Keratinocyte (primary cell): ENCODE results near the gene COL6A1. TPM values are rescaled to one million over a fixed set of nuclear protein-coding genes. Genes with fewer than 3 reads are reported as not detected.

ENCODE experiments used
- DNase-seq: peaks from one replicate; pipeline ENCODE4 v3.0.0-alpha.2; 2011; ENCODE audit warnings: low read depth, missing footprints, low spot score
- FAIRE-seq: peaks from 2 replicates; lab custom pipeline; 2011; peaks lifted over from hg19 to GRCh38; lab: Jason Lieb, UNC
- H2AFZ ChIP-seq: 2 replicates; pipeline ENCODE4 v1.6.0; 2012; ENCODE audit warnings: low read length, control low read depth, inconsistent platforms; ENCODE audit not compliant: control insufficient read depth
- H3K27ac ChIP-seq: 2 replicates; pipeline ENCODE4 v1.5.1; 2011; ENCODE audit warnings: low read length; ENCODE audit not compliant: control insufficient read depth, insufficient read depth
- H3K27me3 ChIP-seq: 3 replicates; pipeline ENCODE4 v1.6.0; 2011; ENCODE audit warnings: low read length; ENCODE audit not compliant: control insufficient read depth, insufficient read depth; ENCODE audit errors: extremely low read depth
- H3K36me3 ChIP-seq, 2 experiments: 2 replicates in 1 of 2; 3 replicates in 1 of 2; pipeline ENCODE4 v1.5.1; 2011; ENCODE audit warnings: low read length in 2 of 2, mild to moderate bottlenecking in 1 of 2; ENCODE audit not compliant: control insufficient read depth in 2 of 2, insufficient read depth in 2 of 2; ENCODE audit errors: extremely low read depth in 1 of 2
- H3K4me1 ChIP-seq: 3 replicates; pipeline ENCODE4 v1.5.1; 2011; ENCODE audit warnings: low read length; ENCODE audit not compliant: control insufficient read depth, insufficient read depth; ENCODE audit errors: extremely low read depth
- H3K4me2 ChIP-seq: 3 replicates; pipeline ENCODE4 v1.6.0; 2011; ENCODE audit warnings: low read depth, low read length; ENCODE audit not compliant: control insufficient read depth, insufficient read depth; ENCODE audit errors: extremely low read depth
- H3K4me3 ChIP-seq, 3 experiments: fragments of 200-600 bp in 1 of 3; sonication (generic) in 1 of 3; 2 replicates in 2 of 3; 3 replicates in 1 of 3; pipeline ENCODE4 v1.5.1; 2011 to 2016; ENCODE audit warnings: low read length in 3 of 3, mild to moderate bottlenecking in 3 of 3, control low read depth in 2 of 3, inconsistent platforms in 1 of 3, low read depth in 1 of 3, mixed read lengths in 1 of 3, mixed run types in 1 of 3, moderate library complexity in 1 of 3; ENCODE audit not compliant: control insufficient read depth in 2 of 3, insufficient read depth in 2 of 3; ENCODE audit errors: extremely low read depth in 1 of 3
- H3K79me2 ChIP-seq: 2 replicates; pipeline ENCODE4 v1.6.0; 2012; ENCODE audit warnings: low read length; ENCODE audit not compliant: control insufficient read depth, insufficient read depth
- H3K9ac ChIP-seq: 3 replicates; pipeline ENCODE4 v1.6.0; 2011; ENCODE audit warnings: low read length; ENCODE audit not compliant: control insufficient read depth, insufficient read depth; ENCODE audit errors: extremely low read depth
- H3K9me1 ChIP-seq: 3 replicates; pipeline ENCODE4 v1.6.0; 2011; ENCODE audit warnings: low read length; ENCODE audit not compliant: control insufficient read depth, insufficient read depth; ENCODE audit errors: extremely low read depth
- H3K9me3 ChIP-seq: 2 replicates; pipeline ENCODE4 v1.5.1; 2012; ENCODE audit warnings: low read depth, low read length; ENCODE audit not compliant: control insufficient read depth
- H4K20me1 ChIP-seq: 3 replicates; pipeline ENCODE4 v1.6.0; 2011; ENCODE audit warnings: low read length; ENCODE audit not compliant: control insufficient read depth, insufficient read depth; ENCODE audit errors: extremely low read depth
- CTCF ChIP-seq, 3 experiments: IDR thresholded peaks in 1 of 3; conservative IDR thresholded peaks in 1 of 3; optimal IDR thresholded peaks in 1 of 3; 2 replicates in 2 of 3; 3 replicates in 1 of 3; pipeline versions ENCODE3 to v1.5.1; 2011; ENCODE audit warnings: low read length in 3 of 3, mild to moderate bottlenecking in 3 of 3, moderate library complexity in 2 of 3, control low read depth in 1 of 3, inconsistent platforms in 1 of 3; ENCODE audit not compliant: insufficient read depth in 2 of 3; ENCODE audit errors: extremely low read depth in 1 of 3
- EZH2 ChIP-seq: IDR thresholded peaks from one replicate; pipeline ENCODE4 v1.6.1; 2012; ENCODE audit warnings: inconsistent platforms, mild to moderate bottlenecking, low read length, moderate library complexity
- dilution Hi-C: fragments of 300-500 bp; cut with MboI; formaldehyde crosslinking; loops from one replicate; pipeline ENCODE4 v1.7.0; 2020; ENCODE audit warnings: low sequenced_read_pairs; ENCODE audit not compliant: extremely low pct_ligation_motif_present
- polyA plus RNA-seq, 5 experiments: library from polyadenylated mRNA; depleted of rRNA in 3 of 5; stranded (reverse) in 3 of 5; stranded (forward) in 1 of 5; unstranded in 1 of 5; fragments of >200 nt; gene quantifications; 1 replicate in 1 of 5; 2 replicates in 3 of 5; 3 replicates in 1 of 5; pipeline versions ENCODE4 v1.2.1 to v1.2.3, GENCODE V29; 2011 to 2012; ENCODE audit warnings: missing spikeins in 2 of 5, low read depth in 1 of 5, low replicate concordance in 1 of 5

COL6A1 gene
- polyA plus RNA-seq, 1 donor (not counting 4 experiments of a cell fraction or from before 2014, with no cell fraction given) = 2.5 TPM

DNA sequence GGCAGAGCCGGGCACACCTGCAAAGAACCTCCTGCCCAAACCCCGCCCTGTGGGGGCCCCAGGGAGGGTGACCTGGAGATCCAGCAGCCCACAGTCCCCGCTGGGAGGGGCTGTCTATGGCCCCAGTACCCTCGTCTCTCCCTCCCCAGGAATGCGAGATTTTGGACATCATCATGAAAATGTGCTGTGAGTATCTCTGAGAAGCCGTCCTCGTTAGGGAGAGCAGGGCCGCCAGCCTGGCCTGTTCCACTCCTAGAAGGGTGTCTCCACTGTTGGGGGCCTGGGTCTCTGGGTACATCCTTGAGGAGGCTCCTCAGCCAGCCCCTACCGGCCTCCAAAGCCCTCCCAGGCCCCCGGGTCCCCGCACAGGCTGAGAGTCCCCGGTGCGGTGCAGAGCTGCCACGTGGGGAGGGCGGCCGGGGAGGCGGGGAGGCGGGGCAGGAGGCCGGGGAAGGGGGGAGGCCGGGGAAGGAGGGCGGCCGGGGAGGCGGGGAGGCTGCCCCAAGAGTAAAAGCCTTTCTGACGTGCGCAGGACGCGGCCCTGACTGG lies 18.7 kb downstream of the COL6A1 start:
- H2AFZ ChIP-seq = no peak overlapping the region
- no peaks in the 10 kb centered on the region for H3K9me1 ChIP-seq
- DNase-seq = no peak
- H3K9ac ChIP-seq = no peak overlapping the region
- FAIRE-seq = no peak
- no peak overlapping the region for H3K27ac ChIP-seq
- TF ChIP-seq EZH2 (no peak), CTCF (optimal IDR thresholded peaks at IDR 0.05 in 1 of 3, IDR thresholded peaks at IDR 0.05 in 1 of 3, conservative IDR thresholded peaks at IDR 0.05 in 1 of 3; ENCODE audit: extremely low read depth in 1 of 3, insufficient read depth in 2 of 3, low read length in 3 of 3) (no peak)
- no peak overlapping the region for H3K4me3 ChIP-seq
- H3K36me3 ChIP-seq = no peaks in the 10 kb centered on the region
- no peaks in the 10 kb centered on the region for H3K79me2 ChIP-seq
- peaks cover 2% of the 10 kb centered on the region for H3K9me3 ChIP-seq
- no peaks in the 10 kb centered on the region for H4K20me1 ChIP-seq
- no peaks in the 10 kb centered on the region for H3K27me3 ChIP-seq
- H3K4me1 ChIP-seq = no peaks in the 10 kb centered on the region
- no peak overlapping the region for H3K4me2 ChIP-seq
- dilution Hi-C loops = no loop called here

DNA sequence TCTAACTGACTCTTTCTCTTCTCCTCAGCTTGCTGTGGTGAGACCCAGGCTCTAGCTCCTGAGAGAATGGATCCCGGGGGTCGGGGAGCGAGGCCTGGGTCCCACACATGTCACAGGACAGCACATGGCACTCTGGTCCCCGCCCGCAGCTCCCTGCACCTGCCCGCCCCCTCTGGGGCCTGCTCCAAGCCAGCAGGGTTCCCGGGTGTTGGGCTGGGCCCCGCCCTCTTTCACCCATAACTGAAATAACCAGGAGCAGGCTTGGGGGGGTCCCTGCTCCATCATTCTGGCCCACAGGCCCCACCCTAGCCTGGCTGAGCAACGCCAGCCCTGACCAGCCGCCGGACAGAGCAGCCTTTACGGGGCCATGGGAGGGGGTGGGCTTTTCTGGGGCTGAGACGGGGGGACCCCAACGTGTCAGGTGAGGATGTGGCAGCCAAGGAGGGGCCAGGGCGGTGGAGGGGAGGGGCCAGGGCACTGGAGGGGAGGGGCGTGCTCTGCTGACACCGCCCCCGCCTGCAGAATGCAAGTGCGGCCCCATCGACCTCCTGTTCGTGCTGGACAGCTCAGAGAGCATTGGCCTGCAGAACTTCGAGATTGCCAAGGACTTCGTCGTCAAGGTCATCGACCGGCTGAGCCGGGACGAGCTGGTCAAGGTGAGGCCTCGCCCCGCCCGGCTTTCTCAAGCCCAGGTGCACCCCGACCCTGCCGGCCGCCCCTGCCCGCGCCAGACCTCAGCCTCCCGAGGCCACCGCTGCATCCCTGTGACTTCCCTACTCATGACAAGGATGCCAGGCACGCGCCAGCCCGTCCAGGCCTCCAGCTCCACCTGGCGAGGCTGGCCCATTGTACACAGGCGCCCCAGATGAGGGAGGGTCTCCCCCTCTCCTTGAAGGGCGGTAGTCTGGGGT lies 19.4 kb downstream of the COL6A1 start:
- dilution Hi-C loops = no loop called here
- H3K27ac ChIP-seq = no peak overlapping the region
- FAIRE-seq (no peak), DNase-seq (no peak)
- no peaks in the 10 kb centered on the region for H3K9me1 ChIP-seq
- TF ChIP-seq EZH2 (no peak), CTCF (optimal IDR thresholded peaks at IDR 0.05 in 1 of 3, IDR thresholded peaks at IDR 0.05 in 1 of 3, conservative IDR thresholded peaks at IDR 0.05 in 1 of 3; ENCODE audit: extremely low read depth in 1 of 3, insufficient read depth in 2 of 3, low read length in 3 of 3) (no peak)
- H3K27me3 ChIP-seq = no peaks in the 10 kb centered on the region
- no peak overlapping the region for H3K4me2 ChIP-seq
- H4K20me1 ChIP-seq = no peaks in the 10 kb centered on the region
- H3K9ac ChIP-seq = no peak overlapping the region
- H3K79me2 ChIP-seq = no peaks in the 10 kb centered on the region
- H3K9me3 ChIP-seq = peaks cover 2% of the 10 kb centered on the region
- no peaks in the 10 kb centered on the region for H3K4me1 ChIP-seq
- no peak overlapping the region for H3K4me3 ChIP-seq
- no peak overlapping the region for H2AFZ ChIP-seq
- no peaks in the 10 kb centered on the region for H3K36me3 ChIP-seq
